Immature natural killer cell (primary cell): ENCODE data around the gene ZBTB11. TPM values are rescaled to one million over a fixed set of nuclear protein-coding genes. Genes with fewer than 3 reads are reported as not detected.
"Not testable (repeated sequence)": the region's sequence is repeated elsewhere in the genome, so short reads cannot be mapped to it uniquely, and the experiment has no call there.

ENCODE experiments used
- DNase-seq, 3 donors: peaks; one replicate each; pipeline ENCODE4 v3.0.0; 2022; ENCODE audit warnings: mixed read lengths in 1 of 3
- H3K27ac Mint-ChIP-seq, 6 donors: one replicate each; pipeline ENCODE4 v1.8.0; 2020; ENCODE audit warnings: mixed read lengths in 6 of 6, mild to moderate bottlenecking in 5 of 6, inconsistent platforms in 4 of 6, moderate library complexity in 3 of 6
- H3K27me3 Mint-ChIP-seq, 3 donors: one replicate each; pipeline ENCODE4 v1.8.0; 2020 to 2021; ENCODE audit warnings: low read depth in 3 of 3, mild to moderate bottlenecking in 3 of 3, mixed read lengths in 3 of 3, moderate library complexity in 3 of 3, inconsistent platforms in 1 of 3
- H3K36me3 Mint-ChIP-seq, 3 donors: one replicate each; pipeline ENCODE4 v1.8.0; 2020; ENCODE audit warnings: mixed read lengths in 3 of 3, inconsistent platforms in 2 of 3, mild to moderate bottlenecking in 2 of 3
- H3K4me1 Mint-ChIP-seq, 2 donors: one replicate each; pipeline ENCODE4 v1.8.0; 2020; ENCODE audit warnings: inconsistent platforms in 2 of 2, mild to moderate bottlenecking in 2 of 2, mixed read lengths in 2 of 2, moderate library complexity in 1 of 2
- H3K4me3 Mint-ChIP-seq, 5 donors: one replicate each; pipeline ENCODE4 v1.8.0; 2020; ENCODE audit warnings: mild to moderate bottlenecking in 5 of 5, mixed read lengths in 5 of 5, inconsistent platforms in 3 of 5, moderate library complexity in 3 of 5
- H3K9me3 Mint-ChIP-seq, 6 donors: one replicate each; pipeline ENCODE4 v1.8.0; 2020; ENCODE audit warnings: mild to moderate bottlenecking in 6 of 6, mixed read lengths in 6 of 6, inconsistent platforms in 4 of 6, moderate library complexity in 3 of 6
- polyA plus RNA-seq, 3 donors: library from polyadenylated mRNA; unstranded; fragments of 300-500 nt; fragmentation: Illumina TruSeq; gene quantifications; one replicate each; pipeline ENCODE4 v1.2.3, GENCODE V29; 2021

ZBTB11 gene, protein sequence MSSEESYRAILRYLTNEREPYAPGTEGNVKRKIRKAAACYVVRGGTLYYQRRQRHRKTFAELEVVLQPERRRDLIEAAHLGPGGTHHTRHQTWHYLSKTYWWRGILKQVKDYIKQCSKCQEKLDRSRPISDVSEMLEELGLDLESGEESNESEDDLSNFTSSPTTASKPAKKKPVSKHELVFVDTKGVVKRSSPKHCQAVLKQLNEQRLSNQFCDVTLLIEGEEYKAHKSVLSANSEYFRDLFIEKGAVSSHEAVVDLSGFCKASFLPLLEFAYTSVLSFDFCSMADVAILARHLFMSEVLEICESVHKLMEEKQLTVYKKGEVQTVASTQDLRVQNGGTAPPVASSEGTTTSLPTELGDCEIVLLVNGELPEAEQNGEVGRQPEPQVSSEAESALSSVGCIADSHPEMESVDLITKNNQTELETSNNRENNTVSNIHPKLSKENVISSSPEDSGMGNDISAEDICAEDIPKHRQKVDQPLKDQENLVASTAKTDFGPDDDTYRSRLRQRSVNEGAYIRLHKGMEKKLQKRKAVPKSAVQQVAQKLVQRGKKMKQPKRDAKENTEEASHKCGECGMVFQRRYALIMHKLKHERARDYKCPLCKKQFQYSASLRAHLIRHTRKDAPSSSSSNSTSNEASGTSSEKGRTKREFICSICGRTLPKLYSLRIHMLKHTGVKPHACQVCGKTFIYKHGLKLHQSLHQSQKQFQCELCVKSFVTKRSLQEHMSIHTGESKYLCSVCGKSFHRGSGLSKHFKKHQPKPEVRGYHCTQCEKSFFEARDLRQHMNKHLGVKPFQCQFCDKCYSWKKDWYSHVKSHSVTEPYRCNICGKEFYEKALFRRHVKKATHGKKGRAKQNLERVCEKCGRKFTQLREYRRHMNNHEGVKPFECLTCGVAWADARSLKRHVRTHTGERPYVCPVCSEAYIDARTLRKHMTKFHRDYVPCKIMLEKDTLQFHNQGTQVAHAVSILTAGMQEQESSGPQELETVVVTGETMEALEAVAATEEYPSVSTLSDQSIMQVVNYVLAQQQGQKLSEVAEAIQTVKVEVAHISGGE
- 10 to 100 TPM in 2 of 3 donors, 1 to 10 TPM in 1; 6.4 to 19.2 (median 12.5) TPM for polyA plus RNA-seq

DNA sequence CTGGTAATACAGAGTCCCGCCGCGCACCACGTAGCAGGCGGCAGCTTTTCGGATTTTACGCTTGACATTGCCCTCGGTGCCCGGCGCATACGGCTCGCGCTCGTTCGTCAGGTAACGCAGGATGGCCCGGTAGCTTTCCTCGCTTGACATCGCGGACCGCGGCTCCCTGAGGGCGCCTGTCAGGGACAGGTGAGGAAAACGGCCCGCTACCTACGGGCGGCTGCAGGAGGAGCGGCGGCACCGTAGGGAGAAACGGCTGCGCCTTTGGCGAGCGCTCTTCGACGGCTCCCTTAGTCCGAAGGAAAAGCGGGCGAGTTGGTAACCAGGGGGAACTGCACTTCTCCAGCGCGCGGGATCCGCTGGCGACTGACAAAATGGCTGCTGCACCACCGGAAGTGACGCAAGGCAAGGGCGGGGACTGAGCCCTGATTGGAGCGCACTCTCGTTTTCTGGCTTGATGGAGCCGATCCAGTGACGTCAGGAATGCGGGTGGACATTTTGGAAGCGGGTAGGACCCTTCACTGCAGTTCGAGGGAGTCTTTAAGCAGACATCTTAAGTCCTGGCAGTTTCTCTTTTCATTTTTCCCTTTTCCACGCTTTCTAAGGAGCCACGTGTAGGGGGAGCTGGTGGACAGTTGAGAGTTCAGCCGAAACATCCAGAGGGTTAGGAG lies at the start of gene ZBTB11:
Gene ZBTB11, minus strand, starts transcription at position 368 of the 671 bp plus-strand sequence. Its CDS starts 218 bp downstream, at position 150.
- H3K4me3 Mint-ChIP-seq = peak within 1 kb of the TSS; percentile 91 to 99 (median 93)
- peaks cover 0 to 16% (median 9%) of the 10 kb centered on the region in 3 donors for H3K36me3 Mint-ChIP-seq
- no peaks in the 10 kb centered on the region for H3K9me3 Mint-ChIP-seq
- H3K27ac Mint-ChIP-seq = peak within 1 kb of the TSS; percentile 92 to 99 (median 97)
- peak; percentile 99 for DNase-seq
- H3K4me1 Mint-ChIP-seq = peaks cover 39 to 61% of the 10 kb centered on the region in 2 donors
- peaks cover 9 to 21% (median 12%) of the 10 kb centered on the region in 3 donors for H3K27me3 Mint-ChIP-seq

DNA sequence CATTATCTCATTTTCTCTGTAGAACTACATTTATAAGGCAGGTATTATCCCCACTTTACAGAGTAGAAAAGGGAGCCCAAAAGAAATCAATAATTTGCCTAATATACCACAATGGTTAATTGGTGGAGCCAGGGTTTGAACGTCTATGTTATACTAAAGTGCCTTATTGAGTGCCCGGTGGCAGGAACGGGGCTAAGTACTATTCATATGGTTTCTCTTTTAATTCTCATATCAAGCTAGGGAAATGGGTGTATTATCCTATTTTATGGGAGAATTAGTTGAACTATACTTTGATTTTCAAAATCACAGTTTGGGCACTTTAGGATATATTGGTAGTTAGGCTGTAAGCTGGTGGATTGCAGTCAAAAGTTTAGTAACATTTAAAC lies 49.0 kb upstream of the ZBTB11 start:
- Mint-ChIP-seq H3K27ac (peak overlapping the region; percentile 85 to 99 (median 98)), H3K9me3 (peaks cover 0 to 2% (median 0%) of the 10 kb centered on the region in 6 donors), H3K4me1 (peaks cover 19 to 29% of the 10 kb centered on the region in 2 donors), H3K27me3 (peaks cover 0 to 5% (median 0%) of the 10 kb centered on the region in 3 donors), H3K36me3 (peaks cover 4 to 10% (median 6%) of the 10 kb centered on the region in 3 donors), H3K4me3 (peak overlapping the region; percentile 99 to 100 (median 100))
- no peak for DNase-seq

DNA sequence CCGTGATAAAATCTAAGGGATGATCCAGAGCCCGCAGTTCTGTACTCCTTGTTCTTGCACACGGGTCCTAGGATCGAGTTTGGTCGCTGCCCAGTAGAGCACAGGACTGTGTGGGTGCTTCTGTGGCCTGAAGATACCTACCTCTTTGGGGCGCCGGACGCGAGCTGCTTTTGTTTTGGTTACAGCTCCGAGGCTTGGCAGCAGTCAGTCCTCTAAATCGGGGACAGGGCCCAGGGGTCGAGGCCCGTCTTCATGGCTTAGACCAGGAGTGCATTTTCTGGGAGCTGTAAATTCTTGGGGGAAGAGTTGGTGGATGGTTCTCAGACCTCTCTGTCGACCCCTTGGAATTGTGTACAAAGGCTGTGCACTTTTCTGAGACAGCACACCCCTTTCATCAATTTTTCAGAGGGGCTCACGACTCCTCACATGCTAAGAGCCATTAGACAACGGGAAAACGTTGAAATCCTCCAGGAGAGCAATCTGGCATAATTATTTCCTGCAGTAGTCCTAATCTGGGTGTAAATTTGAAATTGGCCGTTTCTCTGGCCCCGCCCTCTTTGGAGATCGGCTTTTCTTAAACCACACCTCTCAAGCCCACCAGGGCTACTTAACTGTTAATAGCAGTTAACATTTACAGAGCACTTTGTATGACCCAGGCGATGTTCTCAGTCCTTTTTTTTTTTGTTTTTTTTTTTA lies 48.4 kb upstream of the ZBTB11 start:
- Mint-ChIP-seq H3K36me3 (peaks cover 0 to 6% (median 6%) of the 10 kb centered on the region in 3 donors), H3K4me1 (peaks cover 19 to 29% of the 10 kb centered on the region in 2 donors), H3K27ac (peak overlapping the region; percentile 85 to 99 (median 98)), H3K9me3 (peaks cover 0 to 2% (median 0%) of the 10 kb centered on the region in 6 donors), H3K4me3 (peak overlapping the region; percentile 99 to 100 (median 100)), H3K27me3 (peaks cover 0 to 5% (median 0%) of the 10 kb centered on the region in 3 donors)
- peak in 2 of 3 donors; percentile 4 to 12 for DNase-seq

DNA sequence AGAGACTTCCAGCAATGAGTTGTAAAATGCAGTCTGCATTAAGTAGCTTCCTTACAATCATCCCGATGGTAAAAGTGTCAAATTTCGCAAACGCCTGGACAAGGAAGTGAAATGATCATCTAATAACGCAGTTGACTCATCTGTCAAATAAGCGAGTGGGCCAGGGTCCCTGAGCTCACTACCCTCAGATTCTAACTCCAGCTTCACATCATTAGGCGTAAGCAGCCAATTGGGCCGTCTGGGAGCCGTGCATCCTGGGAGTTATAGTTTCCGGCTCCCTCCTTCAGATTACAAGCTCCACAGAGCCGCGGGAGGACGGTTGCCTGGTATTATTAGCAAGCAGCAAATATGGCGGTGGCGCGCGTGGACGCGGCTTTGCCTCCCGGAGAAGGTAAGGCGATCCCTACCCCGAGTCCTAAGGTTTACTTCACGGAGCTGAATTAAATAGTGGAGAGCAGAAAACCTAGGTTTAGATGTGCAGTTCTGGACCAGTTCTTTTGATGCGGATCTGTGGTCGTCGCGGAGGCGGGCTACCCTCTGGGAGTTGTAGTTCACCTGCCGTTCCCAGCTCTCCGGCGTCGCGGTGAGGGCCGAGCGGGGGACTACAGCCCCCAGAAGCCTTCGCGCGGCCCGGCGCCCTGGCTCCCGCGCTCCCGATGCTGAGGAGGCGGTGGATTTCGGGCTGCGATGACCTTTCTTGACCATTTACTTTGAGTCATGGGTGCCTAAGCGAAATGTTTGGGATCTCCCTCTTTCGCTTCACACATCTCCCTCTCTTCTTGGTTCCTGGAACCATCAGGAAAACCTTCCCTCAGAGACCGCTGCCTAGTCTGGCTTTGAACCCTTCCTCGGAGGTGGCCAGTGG lies 47.6 kb upstream of the ZBTB11 start, which contains the start of gene CEP97:
Gene CEP97, plus strand, starts transcription at position 286 of the 865 bp plus-strand sequence. Its CDS starts 63 bp downstream, at position 349.
- Mint-ChIP-seq H3K4me1 (peaks cover 19 to 29% of the 10 kb centered on the region in 2 donors), H3K27me3 (peaks cover 0 to 5% (median 0%) of the 10 kb centered on the region in 3 donors), H3K36me3 (peaks cover 0 to 6% (median 5%) of the 10 kb centered on the region in 3 donors), H3K4me3 (peak within 1 kb of the TSS; percentile 99 to 100 (median 100)), H3K27ac (peak within 1 kb of the TSS; percentile 85 to 99 (median 98)), H3K9me3 (peaks cover 0 to 2% (median 0%) of the 10 kb centered on the region in 6 donors)
- DNase-seq = peak; percentile 85 to 86 (median 85)

DNA sequence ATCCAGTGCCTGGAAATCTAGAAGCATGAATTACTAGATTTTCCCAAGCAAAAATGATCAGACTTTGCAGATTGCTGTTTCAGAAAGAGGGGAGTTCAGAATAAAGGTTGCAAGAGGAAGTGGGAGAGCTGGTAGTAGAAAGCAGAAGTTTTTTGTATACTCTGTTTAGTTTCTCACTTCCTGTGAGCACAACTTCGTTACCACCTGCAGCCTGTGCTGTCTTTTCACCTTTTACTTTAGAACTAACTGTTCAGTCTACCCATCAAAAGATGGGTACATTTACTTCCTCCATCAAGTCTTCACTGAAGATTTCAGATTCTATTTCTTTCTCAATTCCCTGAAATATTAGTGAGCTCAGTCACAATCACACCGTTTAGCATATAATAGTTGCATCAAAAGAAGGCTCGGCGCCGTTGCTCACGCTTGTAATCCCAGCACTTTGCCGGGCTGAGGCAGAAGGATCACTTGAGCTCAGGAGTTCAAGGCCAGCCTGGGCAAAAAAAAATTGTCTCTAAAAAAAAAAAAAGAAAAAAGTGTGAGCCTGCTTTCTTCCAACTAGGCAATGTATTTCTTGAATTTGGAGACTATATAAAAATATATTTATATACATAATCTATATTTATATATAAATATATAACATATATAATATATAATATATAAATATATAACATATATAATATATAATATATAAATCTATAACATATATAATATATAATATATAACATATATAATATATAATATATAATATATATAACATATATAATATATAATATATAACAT lies 45.7 kb upstream of the ZBTB11 start:
- Mint-ChIP-seq H3K27me3 (peaks cover 0 to 5% (median 0%) of the 10 kb centered on the region in 3 donors), H3K4me1 (peaks cover 19 to 29% of the 10 kb centered on the region in 2 donors), H3K9me3 (peaks cover 0 to 2% (median 0%) of the 10 kb centered on the region in 6 donors), H3K27ac (peak overlapping the region in 2 of 6 donors; percentile 45 to 51), H3K36me3 (peaks cover 0 to 2% (median under 1%) of the 10 kb centered on the region in 3 donors), H3K4me3 (peak overlapping the region in 2 of 5 donors; percentile 1)
- no peak for DNase-seq

DNA sequence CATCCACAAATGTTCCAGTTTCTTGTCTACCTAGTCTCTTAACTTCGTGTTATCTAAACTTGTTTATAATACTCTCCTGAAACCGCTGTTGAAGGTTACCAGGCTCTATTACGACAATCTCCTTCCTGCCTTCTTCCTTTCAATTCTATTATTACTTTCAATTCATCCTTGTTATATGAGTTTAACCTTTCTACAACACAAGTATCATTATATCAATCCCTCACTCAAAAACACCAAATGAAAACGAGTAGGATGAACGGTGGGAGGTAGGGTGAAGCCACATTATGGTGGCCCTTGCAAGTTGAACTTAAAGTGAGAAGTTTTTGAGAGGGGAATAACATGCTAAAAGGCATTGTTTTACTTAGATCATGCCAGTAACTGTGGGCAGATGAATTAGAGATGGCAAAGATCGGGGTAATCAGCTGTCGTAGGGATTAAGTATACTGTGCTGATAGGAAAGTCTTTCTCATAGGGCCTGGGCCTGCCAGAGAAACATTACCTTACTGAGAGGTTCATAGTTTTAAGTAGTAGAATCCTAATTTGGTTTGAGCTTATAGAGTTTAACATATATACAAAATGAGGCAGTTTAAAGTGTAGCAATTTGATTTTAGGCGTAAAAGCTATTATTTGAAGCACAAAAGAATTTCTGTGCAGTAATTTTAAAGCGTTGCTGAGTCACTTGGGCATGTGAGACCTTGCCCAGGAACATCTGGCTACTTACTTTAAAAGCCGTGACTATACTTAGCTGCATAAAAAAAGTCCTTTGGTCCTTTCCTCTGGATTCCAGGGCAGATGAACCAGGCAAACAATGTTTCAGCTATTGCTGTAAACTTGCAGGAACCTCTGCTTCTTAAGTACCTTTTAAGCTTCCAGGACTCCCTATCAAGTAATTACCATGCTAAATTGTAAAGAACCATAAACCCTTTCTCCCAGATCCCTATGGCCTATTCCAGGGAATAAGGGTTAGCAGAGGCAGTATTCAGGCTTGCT lies 44.2 kb upstream of the ZBTB11 start:
- H3K27ac Mint-ChIP-seq = peak overlapping the region in 1 of 6 donors; percentile 7
- peaks cover 0 to 4% (median 0%) of the 10 kb centered on the region in 3 donors for H3K27me3 Mint-ChIP-seq
- peaks cover 19 to 29% of the 10 kb centered on the region in 2 donors for H3K4me1 Mint-ChIP-seq
- H3K4me3 Mint-ChIP-seq = no peak overlapping the region
- H3K9me3 Mint-ChIP-seq = peaks cover 0 to 2% (median 0%) of the 10 kb centered on the region in 6 donors
- no peak for DNase-seq
- H3K36me3 Mint-ChIP-seq = no peaks in the 10 kb centered on the region

DNA sequence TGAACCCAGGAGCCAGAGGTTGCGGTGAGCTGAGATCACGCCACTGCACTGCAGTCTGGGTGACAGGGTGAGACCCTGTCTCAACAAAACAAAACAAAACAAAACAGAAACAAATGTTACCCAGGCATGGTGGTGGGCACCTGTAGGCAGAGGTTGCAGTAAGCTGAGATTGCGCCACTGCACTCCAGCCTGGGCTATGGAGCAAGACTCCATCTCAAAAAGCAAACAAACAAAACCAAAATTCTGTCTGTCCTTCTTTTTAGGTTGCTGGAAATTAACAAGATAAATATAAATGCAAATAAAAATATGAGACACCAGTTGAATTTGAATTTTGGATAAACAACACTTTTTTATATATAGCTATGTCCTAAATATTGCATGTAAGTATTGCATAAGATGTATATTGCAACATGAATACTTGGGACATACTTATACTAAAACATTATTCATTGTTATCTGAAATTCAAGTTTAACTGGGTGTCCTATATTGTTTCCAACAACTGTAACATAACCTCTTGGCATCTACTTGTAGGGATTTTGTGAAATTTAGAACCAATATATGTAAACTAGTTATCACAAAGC lies 42.8 kb upstream of the ZBTB11 start:
- H3K4me3 Mint-ChIP-seq = no peak overlapping the region
- H3K9me3 Mint-ChIP-seq = peaks cover 0 to 2% (median 0%) of the 10 kb centered on the region in 6 donors
- no peak overlapping the region for H3K27ac Mint-ChIP-seq
- peaks cover 12 to 17% of the 10 kb centered on the region in 2 donors for H3K4me1 Mint-ChIP-seq
- H3K36me3 Mint-ChIP-seq = no peaks in the 10 kb centered on the region
- DNase-seq = no peak
- H3K27me3 Mint-ChIP-seq = peaks cover 0 to 4% (median 0%) of the 10 kb centered on the region in 3 donors

DNA sequence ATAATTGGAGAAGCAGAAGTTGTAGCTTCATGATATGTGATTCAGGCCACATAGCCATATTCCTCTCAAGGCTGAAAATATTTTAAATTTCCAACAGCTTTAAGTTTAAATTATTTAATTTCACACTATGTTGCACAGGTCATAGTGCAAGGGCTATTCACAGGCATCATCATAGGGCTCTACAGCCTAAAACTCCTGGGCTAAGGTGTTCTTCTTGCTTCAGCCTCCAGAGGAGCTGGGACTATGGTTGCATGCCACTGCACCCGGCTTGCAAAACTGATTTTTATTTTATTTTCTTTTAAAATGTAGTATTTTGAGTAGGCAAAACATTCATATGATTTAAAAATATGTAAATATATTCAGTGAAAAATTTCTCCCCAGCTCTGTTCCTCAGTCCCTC lies 41.5 kb upstream of the ZBTB11 start:
- peaks cover 0 to 4% (median 0%) of the 10 kb centered on the region in 3 donors for H3K27me3 Mint-ChIP-seq
- no peaks in the 10 kb centered on the region for H3K36me3 Mint-ChIP-seq
- no peak for DNase-seq
- no peak overlapping the region for H3K27ac Mint-ChIP-seq
- H3K9me3 Mint-ChIP-seq = no peaks in the 10 kb centered on the region
- peaks cover 5 to 8% of the 10 kb centered on the region in 2 donors for H3K4me1 Mint-ChIP-seq
- H3K4me3 Mint-ChIP-seq = no peak overlapping the region

DNA sequence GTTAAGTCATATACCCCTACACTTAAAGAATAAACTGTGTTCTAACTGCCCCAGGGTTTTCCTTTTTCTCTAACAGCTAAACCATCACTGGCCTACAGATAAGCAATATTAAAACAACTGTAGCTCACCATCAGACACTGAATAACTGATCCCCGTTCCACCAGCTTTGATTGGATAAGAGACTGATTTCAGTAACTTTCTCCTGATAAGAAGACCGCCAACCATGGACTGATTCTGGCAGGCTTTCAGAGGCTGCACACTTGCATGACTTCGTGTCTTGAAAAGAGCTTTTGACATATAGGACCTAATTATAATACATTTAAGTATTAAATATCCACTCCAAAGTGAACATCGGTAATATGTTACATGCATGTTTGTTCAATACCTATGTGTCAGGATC lies 32.2 kb upstream of the ZBTB11 start:
- no peaks in the 10 kb centered on the region for H3K36me3 Mint-ChIP-seq
- H3K4me1 Mint-ChIP-seq = no peaks in the 10 kb centered on the region
- no peak overlapping the region for H3K4me3 Mint-ChIP-seq
- no peak for DNase-seq
- H3K27me3 Mint-ChIP-seq = peaks cover 0 to 2% (median 0%) of the 10 kb centered on the region in 3 donors
- H3K9me3 Mint-ChIP-seq = no peaks in the 10 kb centered on the region
- no peak overlapping the region for H3K27ac Mint-ChIP-seq

DNA sequence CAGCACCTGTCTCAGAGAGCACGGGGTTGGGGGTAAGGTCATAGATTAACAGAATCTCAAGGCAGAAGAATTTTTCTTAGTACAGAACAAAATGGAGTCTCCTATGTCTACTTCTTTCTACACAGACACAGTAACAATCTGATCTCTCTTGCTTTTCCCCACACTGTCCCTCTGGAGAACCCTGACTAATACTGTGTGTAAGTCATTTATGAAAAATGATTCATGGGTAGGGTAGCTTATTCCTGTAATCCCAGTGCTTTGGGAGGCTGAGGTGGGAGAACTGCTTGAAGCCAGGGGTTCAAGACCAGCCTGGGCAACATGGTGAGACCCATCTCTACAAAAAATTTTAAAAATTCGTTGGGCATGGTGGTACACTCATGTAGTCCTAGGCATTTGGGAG lies 27.7 kb upstream of the ZBTB11 start:
- not testable (repeated sequence) for H3K27me3 Mint-ChIP-seq, H3K9me3 Mint-ChIP-seq, H3K4me3 Mint-ChIP-seq, H3K27ac Mint-ChIP-seq, DNase-seq, H3K4me1 Mint-ChIP-seq, H3K36me3 Mint-ChIP-seq
